Measurements from ENCODE around the gene DHH. TPM values are rescaled to one million over a fixed set of nuclear protein-coding genes. Genes with fewer than 3 reads are reported as not detected.
A peak's percentile ranks its signal among the peaks of the same experiment; 100 is the strongest.

DHH gene
- total and polyA plus RNA-seq, 10 of the 15 experiments (the other 5 are each of a cell fraction or from before 2014, with no cell fraction given), result 0.01 TPM; not detected in 9

GRCh38 chr12:49098035-49098451, 3.4 kb upstream of the DHH start:
- no peak for DNase-seq (ENCODE audit: low read depth, low spot score)
- TF ChIP-seq MEF2A (IDR thresholded peaks at IDR 0.05; ENCODE audit: insufficient read depth, low read depth, low read length) (no peak), NR2F1 (conservative IDR thresholded peaks at IDR 0.05) (no peak), CTCF (IDR thresholded peaks at IDR 0.05 in 2 of 3, conservative IDR thresholded peaks at IDR 0.05 in 1 of 3; ENCODE audit: control insufficient read depth in 2 of 3, extremely low read depth in 1 of 3, insufficient read depth in 1 of 3, low read depth in 3 of 3, low read length in 3 of 3) (peak; percentile 76 to 89 (median 84)), RAD21 (IDR thresholded peaks at IDR 0.05; ENCODE audit: insufficient read depth, low read depth, low read length) (peak; percentile 55), SMC3 (IDR thresholded peaks at IDR 0.05; ENCODE audit: borderline replicate concordance, low read length) (peak; percentile 62; the same call in 1 of the 2 replicates)
- no peaks in the 10 kb centered on the region for H3K4me1 ChIP-seq (ENCODE audit: control insufficient read depth, insufficient read depth, low read length)
- no peak overlapping the region for H3K27ac ChIP-seq (ENCODE audit: control insufficient read depth, insufficient read depth)
- WGBS (ENCODE audit: insufficient coverage, insufficient replicate concordance, low lambda C conversion rate, missing lambda C conversion rate), result 14% methylated on average over 4 of the region's 4 CpGs
- RAD21 ChIA-PET (ENCODE audit: unreplicated experiment), result interaction anchor here (0.8 to 5.3 kb wide), 8 partner anchors 11 to 101 kb away, joined by 3 to 31 read pairs (median 4); partner anchors contain the start of genes RHEBL1 and TUBA1B
- no peaks in the 10 kb centered on the region for H3K79me2 ChIP-seq (ENCODE audit: control insufficient read depth, insufficient read depth, low read length)
- H3K4me3 ChIP-seq, result no peak overlapping the region
- CTCF ChIA-PET, result interaction anchor here (0.9 to 12.2 kb wide), 24 partner anchors 11 to 170 kb away, joined by 3 to 244 read pairs (median 8); partner anchors contain the start of genes LMBR1L, RHEBL1 and TUBA1B
- H3K9me3 ChIP-seq (replicated peaks; ENCODE audit: control insufficient read depth, insufficient read depth, low read length), result no peaks in the 10 kb centered on the region
- peaks cover 5 to 13% of the 10 kb centered on the region in 2 experiments for H3K36me3 ChIP-seq (ENCODE audit: control insufficient read depth in 2 of 2, insufficient read depth in 2 of 2, low read length in 1 of 2)
- H2AFZ ChIP-seq (ENCODE audit: control insufficient read depth, low read depth, low read length), result no peak overlapping the region
- no peak overlapping the region for H3K9ac ChIP-seq (ENCODE audit: control insufficient read depth, insufficient read depth, low read length)
- ATAC-seq, result peak; percentile 80
- H3K4me2 ChIP-seq (ENCODE audit: control insufficient read depth, insufficient read depth), result no peak overlapping the region
- peaks cover 6 to 10% of the 10 kb centered on the region in 2 experiments for H3K27me3 ChIP-seq (replicated peaks in 1 of 2; ENCODE audit: control insufficient read depth in 2 of 2, insufficient read depth in 2 of 2, low read length in 1 of 2)
- no TSS peak for BruUV-seq (replicated peaks)
- in situ Hi-C loops (cut with MboI) (no loop called here), intact Hi-C loops (cut with micrococcal nuclease; ENCODE audit: unreplicated experiment) (loop anchor here (1.0 kb wide), 1 partner anchor 34 kb away; no protein-coding TSS in a partner anchor)
- SMC1A ChIA-PET (ENCODE audit: uncharacterized antibody, unreplicated experiment), result interaction anchor here (0.7 to 3.8 kb wide), 8 partner anchors 10 to 166 kb away, joined by 3 to 23 read pairs (median 8); partner anchors contain the start of gene LMBR1L
- FAIRE-seq, result no peak
- H4K20me1 ChIP-seq (ENCODE audit: control insufficient read depth, insufficient read depth), result no peaks in the 10 kb centered on the region
- POLR2A ChIA-PET, result interaction anchor here (0.5 to 1.3 kb wide), 5 partner anchors 10 to 412 kb away, joined by 3 to 6 read pairs (median 4); no protein-coding TSS in a partner anchor
